Epidermal melanocyte (primary cell): Measurements from ENCODE around the gene SEC62.

Experiments
- DNase-seq: peaks from one replicate; pipeline ENCODE4 v3.0.0; 2011; ENCODE audit warnings: low spot score; ENCODE audit not compliant: insufficient read length

Gene SEC62

DNA sequence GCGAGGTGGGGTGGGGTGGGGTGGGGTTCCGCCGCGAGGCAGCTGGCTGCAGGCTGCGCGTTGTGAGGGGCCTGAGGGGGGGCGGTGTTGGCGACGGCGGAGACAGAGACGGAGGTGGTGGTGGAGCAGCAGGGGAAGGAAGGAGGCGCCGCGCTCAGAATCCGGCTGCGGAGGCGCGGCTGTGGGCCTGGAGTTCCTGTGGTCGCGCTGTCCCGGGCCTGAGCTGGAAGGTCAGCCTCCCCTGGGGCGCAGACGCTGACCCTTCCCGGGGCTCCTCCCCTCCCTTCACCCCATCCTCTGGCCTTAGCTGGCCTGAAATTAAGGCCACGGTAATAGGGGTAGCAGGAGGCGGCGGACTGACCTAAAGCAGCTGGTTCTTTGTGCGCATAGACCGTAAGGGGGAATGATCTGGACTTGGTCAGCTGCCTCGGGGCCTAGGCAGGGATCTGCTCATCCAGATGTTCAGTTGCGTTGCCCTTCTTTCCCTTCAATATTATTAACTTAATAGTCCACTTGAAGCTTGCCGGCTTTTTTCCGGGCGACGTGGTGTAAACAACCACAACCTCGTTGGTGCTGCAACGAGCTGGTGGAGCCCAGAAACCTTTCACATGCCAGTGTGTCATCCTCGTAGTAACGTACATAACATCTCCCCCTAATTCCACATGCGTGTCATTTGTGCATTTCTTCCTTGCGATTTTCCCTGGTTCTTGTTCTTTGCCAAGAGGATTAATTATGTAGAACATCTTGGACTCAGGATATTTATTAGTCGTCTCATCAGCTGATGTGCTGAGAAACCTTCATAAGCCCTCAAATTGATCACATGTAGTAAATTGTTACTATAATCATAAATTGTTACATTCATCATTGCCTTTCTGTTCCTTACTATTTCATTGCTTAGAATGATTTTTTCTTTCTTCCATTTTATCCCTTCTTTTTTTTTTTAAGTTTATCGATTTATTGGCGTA lies 626 bp downstream of the SEC62 start:
- peak; percentile 19 for DNase-seq

GRCh38 chr3:169968224-169968885 lies 1.7 kb downstream of the SEC62 start:
- no peak for DNase-seq

- DNase-seq: no peak
These were observed 2.8 kb downstream of the SEC62 start for GRCh38 chr3:169969174-169970095.

GRCh38 chr3:169970847-169971246 lies 4.2 kb downstream of the SEC62 start:
- DNase-seq: no peak

DNA sequence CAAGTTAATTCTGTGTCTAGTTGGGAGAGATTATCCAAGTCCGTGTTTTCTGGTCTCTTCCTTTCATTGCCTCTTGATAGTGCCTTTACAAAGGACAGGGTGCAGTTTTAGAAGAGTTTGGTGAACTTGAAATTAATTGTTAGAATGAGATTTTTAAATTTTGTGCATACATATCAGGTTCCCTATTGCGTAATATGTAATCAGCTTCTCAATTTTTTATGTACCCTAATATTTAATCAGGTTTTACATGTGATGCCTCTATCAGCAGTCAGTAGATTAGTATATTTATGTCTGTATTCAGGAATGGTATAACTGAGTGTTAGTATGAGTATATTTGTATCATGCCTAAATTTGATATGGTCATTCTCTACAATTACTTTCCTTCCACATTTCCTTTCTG lies 4.9 kb downstream of the SEC62 start:
- DNase-seq: no peak

DNA sequence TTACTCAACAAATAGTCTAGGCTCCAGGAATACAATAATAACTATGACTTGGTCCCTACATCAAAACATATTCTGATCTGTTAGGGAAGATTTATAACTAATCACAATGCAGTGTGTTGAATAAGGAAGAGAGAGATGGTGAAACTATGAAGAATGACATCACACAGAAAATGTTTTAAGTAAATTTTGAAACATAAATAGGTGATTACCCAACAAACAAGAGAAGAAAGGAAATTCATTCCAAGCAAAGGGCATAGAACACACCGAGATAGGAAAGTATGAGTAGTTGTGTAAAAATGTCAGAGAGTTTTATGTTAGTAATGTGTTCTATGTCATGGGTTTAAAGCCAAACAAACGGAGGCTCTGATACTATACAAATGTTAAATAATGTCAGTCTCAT lies 13.4 kb downstream of the SEC62 start:
- DNase-seq: no peak

- DNase-seq: no peak
These were observed 17.7 kb downstream of the SEC62 start for GRCh38 chr3:169984292-169984691.

GRCh38 chr3:169990431-169990830 lies 23.8 kb downstream of the SEC62 start:
- no peak for DNase-seq

GRCh38 chr3:169992156-169992555 lies 25.5 kb downstream of the SEC62 start:
- no peak for DNase-seq

DNA sequence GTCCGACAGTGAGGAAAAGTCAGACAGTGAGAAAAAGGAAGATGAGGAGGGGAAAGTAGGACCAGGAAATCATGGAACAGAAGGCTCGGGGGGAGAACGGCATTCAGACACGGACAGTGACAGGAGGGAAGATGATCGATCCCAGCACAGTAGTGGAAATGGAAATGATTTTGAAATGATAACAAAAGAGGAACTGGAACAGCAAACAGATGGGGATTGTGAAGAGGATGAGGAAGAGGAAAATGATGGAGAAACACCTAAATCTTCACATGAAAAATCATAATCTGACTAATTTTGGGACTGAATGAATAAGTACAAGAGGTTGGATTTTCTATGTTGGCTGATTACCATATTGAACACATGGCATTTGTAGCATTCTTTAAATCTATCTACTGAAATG lies 26.2 kb downstream of the SEC62 start:
- no peak for DNase-seq

- DNase-seq: no peak
These were observed 27.2 kb downstream of the SEC62 start for GRCh38 chr3:169993761-169994160.

GRCh38 chr3:169996063-169996462 lies 29.5 kb downstream of the SEC62 start:
- no peak for DNase-seq

DNA sequence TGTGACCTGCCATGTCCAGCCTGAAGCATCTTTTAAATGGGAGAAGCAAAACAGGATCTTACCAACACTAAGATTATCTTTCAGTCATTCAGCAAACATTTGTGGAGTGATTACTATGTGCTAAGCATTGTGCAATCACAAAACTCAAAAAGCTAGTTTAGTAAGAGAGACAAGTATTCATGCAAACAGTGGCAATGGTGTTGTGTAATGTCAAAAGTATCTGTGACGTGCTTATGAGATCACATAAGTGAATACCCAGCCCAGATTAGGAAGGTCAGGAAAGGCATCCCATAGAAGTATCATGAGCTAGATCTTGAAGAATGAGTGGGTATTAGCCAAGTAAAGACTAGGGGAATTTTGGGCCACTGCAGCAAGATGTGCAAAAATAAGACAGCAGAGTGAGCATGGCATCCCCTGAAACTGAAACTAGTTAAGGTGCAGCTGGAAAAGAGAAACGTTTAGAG lies 32.1 kb downstream of the SEC62 start:
- no peak for DNase-seq

DNA sequence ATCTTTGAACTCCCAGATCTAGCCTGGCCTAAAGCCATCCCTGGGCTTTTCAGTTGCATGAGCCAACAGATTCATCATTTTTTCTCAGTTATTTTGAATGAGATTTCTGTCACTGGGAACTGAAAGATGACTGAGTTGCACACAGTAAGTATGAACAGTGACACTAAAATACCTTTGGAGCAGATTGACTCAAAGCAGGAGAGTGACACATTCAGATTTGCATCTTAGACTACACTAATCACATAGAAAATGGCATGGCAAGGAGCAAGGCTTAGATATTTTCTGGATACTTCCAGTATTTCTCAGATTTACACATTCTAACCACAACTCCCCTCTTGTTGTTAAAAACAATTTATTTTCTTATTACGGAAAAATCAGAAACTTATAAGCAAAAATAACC lies 32.8 kb downstream of the SEC62 start:
- no peak for DNase-seq

GRCh38 chr3:170000051-170000450 lies 33.4 kb downstream of the SEC62 start:
- no peak for DNase-seq

DNA sequence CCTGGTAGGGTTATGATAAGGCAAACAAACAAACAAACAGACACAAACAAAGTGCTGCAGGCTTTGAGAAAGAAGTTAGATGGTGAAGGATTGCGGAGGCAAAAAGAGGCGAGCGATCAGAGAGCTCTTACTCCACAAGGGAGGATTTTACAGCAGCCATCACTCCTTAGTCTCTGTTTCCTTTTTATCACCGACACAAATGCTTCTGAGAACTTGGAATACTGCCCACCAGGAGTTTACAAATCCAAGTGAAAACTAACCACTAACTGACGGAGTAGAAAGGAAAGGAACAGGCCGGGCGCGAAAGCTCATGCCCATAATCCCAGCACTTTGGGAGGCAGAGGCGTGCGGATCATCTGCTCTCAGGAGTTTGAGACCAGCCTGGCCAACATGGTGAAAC lies 35.6 kb downstream of the SEC62 start:
- no peak for DNase-seq

- no peak for DNase-seq
These were observed 36.3 kb downstream of the SEC62 start for GRCh38 chr3:170002879-170003278.

DNA sequence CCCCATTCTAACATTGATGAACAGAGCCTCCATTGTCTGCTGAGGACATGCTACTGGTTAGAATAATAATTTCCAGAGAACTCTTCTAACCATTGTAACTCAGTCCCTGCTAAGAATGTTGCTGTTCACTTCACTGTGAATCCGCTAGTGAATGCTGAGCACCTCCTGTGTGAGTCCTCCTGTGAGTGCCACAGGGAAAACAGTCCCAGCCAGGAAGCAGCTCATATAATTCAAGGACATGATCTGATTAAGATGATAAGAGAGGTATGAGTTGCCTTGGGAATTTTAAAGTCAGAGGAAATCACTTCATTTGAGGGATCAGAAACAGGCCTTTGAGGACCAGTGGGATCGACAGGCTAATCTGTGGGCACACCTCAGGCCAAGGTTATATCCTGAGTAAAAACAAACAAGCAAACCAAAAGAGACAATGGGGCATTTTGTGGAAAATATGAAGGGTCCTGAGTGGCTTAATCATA lies 37.3 kb downstream of the SEC62 start:
- no peak for DNase-seq

DNA sequence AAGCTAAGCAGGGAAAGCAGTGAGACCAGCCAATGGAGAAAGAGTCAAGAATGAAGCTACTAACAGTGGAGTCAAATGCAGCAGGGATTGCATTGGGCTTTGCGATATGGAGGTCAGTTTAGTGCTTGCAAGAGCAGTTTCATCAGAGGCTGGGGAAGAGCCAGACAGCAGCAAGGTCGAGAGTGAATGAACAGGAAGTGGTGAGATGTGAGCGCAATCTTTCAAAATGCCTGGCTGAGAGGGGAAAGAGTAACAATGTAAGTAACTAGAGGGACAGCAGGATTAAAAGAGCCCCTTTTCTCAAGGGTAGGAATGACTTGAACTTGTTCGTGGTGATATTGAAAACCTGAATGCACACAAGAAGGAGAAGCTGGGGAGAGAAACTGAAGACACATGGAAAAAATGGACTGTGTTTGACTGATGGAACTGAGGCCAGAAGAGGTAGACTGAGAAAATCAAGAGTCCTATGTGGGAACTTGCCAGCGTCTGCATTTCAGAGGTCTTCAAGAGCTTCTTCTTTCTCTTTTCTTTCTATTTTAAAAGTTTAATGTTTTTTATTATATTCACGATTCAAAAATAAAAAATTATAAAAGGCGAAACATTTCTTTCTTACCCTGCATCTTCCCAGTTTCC lies 40.5 kb downstream of the SEC62 start:
- no peak for DNase-seq

DNA sequence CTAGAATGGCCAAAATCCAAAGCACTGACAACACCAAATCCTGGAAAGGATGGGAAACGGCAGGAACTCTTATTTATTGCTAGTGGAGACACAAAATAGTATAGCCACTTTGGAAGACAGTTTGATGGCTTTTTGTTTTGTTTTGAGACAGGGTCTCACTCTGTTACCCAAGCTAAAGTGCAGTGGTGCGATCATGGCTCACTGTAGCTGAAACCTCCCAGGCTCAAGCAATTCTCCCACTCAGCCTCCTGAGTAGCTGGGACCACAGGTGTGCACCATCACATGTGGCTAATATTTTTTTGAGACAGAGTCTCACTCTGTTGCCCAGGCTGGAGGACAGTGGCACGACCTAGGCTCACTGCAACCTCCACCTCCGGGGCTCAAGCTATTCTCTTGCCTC lies 43.9 kb downstream of the SEC62 start:
- DNase-seq: no peak
